ENCODE results near the gene CDK9. TPM values are rescaled to one million over a fixed set of nuclear protein-coding genes. Genes with fewer than 3 reads are reported as not detected.

The CDK9 gene
- total and polyA plus RNA-seq, 2 of the 4 experiments (the other 2 are of a cell fraction): 30.3 to 49.9 TPM

DNA sequence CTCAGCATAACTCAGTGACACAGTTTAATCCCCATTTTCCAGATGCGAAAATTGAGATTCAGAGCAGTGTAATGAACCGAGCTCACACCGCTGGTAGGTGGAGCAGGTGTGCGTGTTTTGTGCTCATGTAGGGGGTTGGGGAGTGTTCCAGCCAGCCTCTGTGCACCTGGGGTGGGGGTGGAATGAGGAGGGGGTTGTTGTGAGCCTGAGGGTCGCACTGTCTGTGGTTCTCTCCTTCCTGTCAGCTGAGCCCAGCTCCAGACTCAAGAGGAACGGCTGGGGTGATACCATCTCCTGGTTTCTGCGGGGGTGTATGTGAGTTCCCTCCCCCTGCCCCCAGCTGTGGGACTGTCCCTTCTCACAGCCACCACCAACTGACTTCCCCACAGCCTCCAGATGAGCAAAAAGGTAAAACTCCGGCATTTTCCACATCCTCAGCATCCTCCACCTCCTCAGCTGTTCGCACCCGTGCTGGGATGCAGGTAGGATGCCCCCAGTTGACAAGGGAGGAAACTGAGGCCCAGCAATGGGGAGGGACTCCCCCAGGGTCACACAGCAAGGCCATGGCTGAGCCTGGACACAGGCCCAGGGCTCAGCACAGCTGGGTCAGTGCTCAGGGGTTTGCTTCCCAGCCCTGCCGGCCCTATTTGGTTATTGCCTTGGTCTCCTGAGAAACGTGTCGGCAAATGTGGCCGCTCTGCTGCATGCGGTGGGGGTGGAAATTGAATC lies 9.5 kb upstream of the CDK9 start:
- dilution Hi-C loops (cut with HindIII; ENCODE audit: low sequenced_read_pairs, unreplicated experiment): no loop called here
- Histone ChIP-seq H4K20me1 (ENCODE audit: insufficient read depth, low read length) (no peaks in the 10 kb centered on the region), H3K4ac (ENCODE audit: low read depth, low read length) (no peak overlapping the region), H3K9ac (ENCODE audit: low read depth, low read length) (no peak overlapping the region), H3K4me3 (ENCODE audit: insufficient read depth, low read depth, low read length) (no peak overlapping the region), H3K4me1 (ENCODE audit: control insufficient read depth, insufficient read depth, low read length) (no peaks in the 10 kb centered on the region), H2BK5ac (ENCODE audit: low read depth, low read length, poor library complexity, severe bottlenecking) (no peak overlapping the region), H2BK20ac (ENCODE audit: low read depth, low read length) (no peak overlapping the region), H3K23ac (ENCODE audit: low read depth, low read length) (no peak overlapping the region), H4K8ac (ENCODE audit: low read depth in 2 of 2, low read length in 2 of 2) (no peak overlapping the region), H3K9me1 (ENCODE audit: insufficient read depth, low read length) (no peaks in the 10 kb centered on the region), H3K18ac (ENCODE audit: low read depth, low read length) (no peak overlapping the region), H4K5ac (ENCODE audit: low read depth, low read length) (no peak overlapping the region), H3K27ac (ENCODE audit: insufficient read depth, low read length) (no peak overlapping the region), H3K4me2 (ENCODE audit: low read depth, low read length) (no peak overlapping the region), H2BK120ac (ENCODE audit: low read depth, low read length) (no peak overlapping the region), H2AK5ac (ENCODE audit: low read depth, low read length) (no peak overlapping the region), H4K91ac (ENCODE audit: insufficient read depth, low read depth, low read length) (no peak overlapping the region), H3K56ac (ENCODE audit: extremely low read depth, insufficient read depth, low read length) (no peak overlapping the region), H2AFZ (replicated peaks; ENCODE audit: low read length, poor library complexity) (no peak overlapping the region), H3K14ac (replicated peaks; ENCODE audit: low read depth, low read length) (no peak overlapping the region), H3K79me1 (ENCODE audit: low read depth in 1 of 2, low read length in 2 of 2) (no peaks in the 10 kb centered on the region), H2BK15ac (ENCODE audit: low read depth, low read length) (no peak overlapping the region), H3K9me3 (ENCODE audit: control insufficient read depth, insufficient read depth, low read length) (no peaks in the 10 kb centered on the region), H3K36me3 (ENCODE audit: control insufficient read depth, insufficient read depth, low read length) (no peaks in the 10 kb centered on the region), H2AK9ac (replicated peaks; ENCODE audit: low read depth, low read length, poor library complexity) (no peak overlapping the region), H3K27me3 (ENCODE audit: control insufficient read depth, insufficient read depth, low read length) (peaks cover 11% of the 10 kb centered on the region)
- in situ Hi-C loops (cut with MboI; ENCODE audit: low sequenced_read_pairs): no loop called here
- ChIA-PET POLR2A (ENCODE audit: unreplicated experiment) (no interaction called here), CTCF (interaction anchor here (0.8 kb wide), 1 partner anchor 8 kb away, joined by 3 read pairs; no protein-coding TSS in a partner anchor)
- no peak for TF ChIP-seq MAZ (IDR thresholded peaks at IDR 0.05; ENCODE audit: borderline replicate concordance, low read depth, low read length)
- TF ChIP-seq, protein P1, sequence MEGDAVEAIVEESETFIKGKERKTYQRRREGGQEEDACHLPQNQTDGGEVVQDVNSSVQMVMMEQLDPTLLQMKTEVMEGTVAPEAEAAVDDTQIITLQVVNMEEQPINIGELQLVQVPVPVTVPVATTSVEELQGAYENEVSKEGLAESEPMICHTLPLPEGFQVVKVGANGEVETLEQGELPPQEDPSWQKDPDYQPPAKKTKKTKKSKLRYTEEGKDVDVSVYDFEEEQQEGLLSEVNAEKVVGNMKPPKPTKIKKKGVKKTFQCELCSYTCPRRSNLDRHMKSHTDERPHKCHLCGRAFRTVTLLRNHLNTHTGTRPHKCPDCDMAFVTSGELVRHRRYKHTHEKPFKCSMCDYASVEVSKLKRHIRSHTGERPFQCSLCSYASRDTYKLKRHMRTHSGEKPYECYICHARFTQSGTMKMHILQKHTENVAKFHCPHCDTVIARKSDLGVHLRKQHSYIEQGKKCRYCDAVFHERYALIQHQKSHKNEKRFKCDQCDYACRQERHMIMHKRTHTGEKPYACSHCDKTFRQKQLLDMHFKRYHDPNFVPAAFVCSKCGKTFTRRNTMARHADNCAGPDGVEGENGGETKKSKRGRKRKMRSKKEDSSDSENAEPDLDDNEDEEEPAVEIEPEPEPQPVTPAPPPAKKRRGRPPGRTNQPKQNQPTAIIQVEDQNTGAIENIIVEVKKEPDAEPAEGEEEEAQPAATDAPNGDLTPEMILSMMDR (conservative IDR thresholded peaks at IDR 0.05; ENCODE audit: low read depth, low read length): no peak
- TF ChIP-seq POLR2A (IDR thresholded peaks at IDR 0.05; ENCODE audit: low read depth, low read length): no peak
- TF ChIP-seq, protein P2, sequence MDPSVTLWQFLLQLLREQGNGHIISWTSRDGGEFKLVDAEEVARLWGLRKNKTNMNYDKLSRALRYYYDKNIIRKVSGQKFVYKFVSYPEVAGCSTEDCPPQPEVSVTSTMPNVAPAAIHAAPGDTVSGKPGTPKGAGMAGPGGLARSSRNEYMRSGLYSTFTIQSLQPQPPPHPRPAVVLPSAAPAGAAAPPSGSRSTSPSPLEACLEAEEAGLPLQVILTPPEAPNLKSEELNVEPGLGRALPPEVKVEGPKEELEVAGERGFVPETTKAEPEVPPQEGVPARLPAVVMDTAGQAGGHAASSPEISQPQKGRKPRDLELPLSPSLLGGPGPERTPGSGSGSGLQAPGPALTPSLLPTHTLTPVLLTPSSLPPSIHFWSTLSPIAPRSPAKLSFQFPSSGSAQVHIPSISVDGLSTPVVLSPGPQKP (IDR thresholded peaks at IDR 0.05; ENCODE audit: borderline replicate concordance, low read depth, low read length): no peak
- TF ChIP-seq RCOR1 (IDR thresholded peaks at IDR 0.05; ENCODE audit: insufficient replicate concordance, low read length): no peak
- TF ChIP-seq RFX5 (IDR thresholded peaks at IDR 0.05; ENCODE audit: low read depth, low read length): no peak
- no peak for TF ChIP-seq RAD21 (IDR thresholded peaks at IDR 0.05; ENCODE audit: low read length)
- no peak for TF ChIP-seq BHLHE40 (IDR thresholded peaks at IDR 0.05; ENCODE audit: low read depth, low read length)
- TF ChIP-seq FOS (IDR thresholded peaks at IDR 0.05; ENCODE audit: low read depth, low read length): no peak
- TF ChIP-seq, protein P3, sequence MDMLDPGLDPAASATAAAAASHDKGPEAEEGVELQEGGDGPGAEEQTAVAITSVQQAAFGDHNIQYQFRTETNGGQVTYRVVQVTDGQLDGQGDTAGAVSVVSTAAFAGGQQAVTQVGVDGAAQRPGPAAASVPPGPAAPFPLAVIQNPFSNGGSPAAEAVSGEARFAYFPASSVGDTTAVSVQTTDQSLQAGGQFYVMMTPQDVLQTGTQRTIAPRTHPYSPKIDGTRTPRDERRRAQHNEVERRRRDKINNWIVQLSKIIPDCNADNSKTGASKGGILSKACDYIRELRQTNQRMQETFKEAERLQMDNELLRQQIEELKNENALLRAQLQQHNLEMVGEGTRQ (IDR thresholded peaks at IDR 0.05; ENCODE audit: low read depth, low read length): no peak
- TF ChIP-seq NFE2L2 (IDR thresholded peaks at IDR 0.05; ENCODE audit: low read depth, low read length): no peak
- TF ChIP-seq CEBPB (IDR thresholded peaks at IDR 0.05; ENCODE audit: low read depth, low read length): no peak
- no peak for TF ChIP-seq SMC3 (IDR thresholded peaks at IDR 0.05; ENCODE audit: low read depth, low read length)
- TF ChIP-seq CHD1 (IDR thresholded peaks at IDR 0.05; ENCODE audit: low read depth, low read length): no peak
- intact Hi-C loops (cut with micrococcal nuclease): no loop called here
- no TSS peak for BruUV-seq (replicated peaks)
- 100% methylated on average over 1 of the region's 15 CpGs; no CpG with 5 or more reads in 1 of the 2 experiments for WGBS, 2 experiments (ENCODE audit: extremely low coverage in 2 of 2, insufficient read length in 1 of 2)
- ATAC-seq (ENCODE audit: low read depth): no peak
- DNase-seq: no peak
